Fibroblast of lung (primary cell): Measurements from ENCODE around the gene SLC6A2.

ENCODE experiments used
- EZH2 ChIP-seq: IDR thresholded peaks from 2 replicates; pipeline ENCODE4 v1.5.1; 2012; ENCODE audit warnings: low read length, control low read depth, mild to moderate bottlenecking; ENCODE audit errors: missing control alignments
- TF ChIP-seq, protein P1 (sequence below), 2 donors: IDR thresholded peaks in 1 of 2; conservative IDR thresholded peaks in 1 of 2; 1 replicate in 1 of 2; 2 replicates in 1 of 2; pipeline ENCODE4 v1.5.1; 2011 to 2012; ENCODE audit warnings: low read length in 2 of 2, control low read depth in 1 of 2, inconsistent platforms in 1 of 2, low read depth in 1 of 2, mild to moderate bottlenecking in 1 of 2

- TF ChIP-seq, protein P1, sequence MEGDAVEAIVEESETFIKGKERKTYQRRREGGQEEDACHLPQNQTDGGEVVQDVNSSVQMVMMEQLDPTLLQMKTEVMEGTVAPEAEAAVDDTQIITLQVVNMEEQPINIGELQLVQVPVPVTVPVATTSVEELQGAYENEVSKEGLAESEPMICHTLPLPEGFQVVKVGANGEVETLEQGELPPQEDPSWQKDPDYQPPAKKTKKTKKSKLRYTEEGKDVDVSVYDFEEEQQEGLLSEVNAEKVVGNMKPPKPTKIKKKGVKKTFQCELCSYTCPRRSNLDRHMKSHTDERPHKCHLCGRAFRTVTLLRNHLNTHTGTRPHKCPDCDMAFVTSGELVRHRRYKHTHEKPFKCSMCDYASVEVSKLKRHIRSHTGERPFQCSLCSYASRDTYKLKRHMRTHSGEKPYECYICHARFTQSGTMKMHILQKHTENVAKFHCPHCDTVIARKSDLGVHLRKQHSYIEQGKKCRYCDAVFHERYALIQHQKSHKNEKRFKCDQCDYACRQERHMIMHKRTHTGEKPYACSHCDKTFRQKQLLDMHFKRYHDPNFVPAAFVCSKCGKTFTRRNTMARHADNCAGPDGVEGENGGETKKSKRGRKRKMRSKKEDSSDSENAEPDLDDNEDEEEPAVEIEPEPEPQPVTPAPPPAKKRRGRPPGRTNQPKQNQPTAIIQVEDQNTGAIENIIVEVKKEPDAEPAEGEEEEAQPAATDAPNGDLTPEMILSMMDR (conservative IDR thresholded peaks at IDR 0.05 in 1 of 2, IDR thresholded peaks at IDR 0.05 in 1 of 2; ENCODE audit: low read depth in 1 of 2, low read length in 2 of 2) = no peak
- TF ChIP-seq EZH2 = no peak
Measured at GRCh38 chr16:55690841-55691240, 35.1 kb downstream of the SLC6A2 start.
